GM21619 (cell line): Measurements from ENCODE around the gene ABCF2.

Experiments
- ATAC-seq: cut with Tn5 transposase; IDR thresholded peaks from one replicate; pipeline ENCODE4 v1.9.1; 2021; ENCODE audit not compliant: unreplicated experiment

Gene ABCF2

GRCh38 chr7:151242159-151243044 is 15.4 kb upstream of the ABCF2 start:
- ATAC-seq, result no peak

GRCh38 chr7:151241755-151242096 is 14.7 kb upstream of the ABCF2 start:
- ATAC-seq, result no peak

- ATAC-seq, result no peak
These were observed 14.1 kb upstream of the ABCF2 start for GRCh38 chr7:151240942-151241754.

GRCh38 chr7:151240536-151240935 is 13.5 kb upstream of the ABCF2 start:
- no peak for ATAC-seq

- no peak for ATAC-seq
These were observed 12.9 kb upstream of the ABCF2 start for GRCh38 chr7:151239837-151240459.

- ATAC-seq, result no peak
These were observed 12.2 kb upstream of the ABCF2 start for GRCh38 chr7:151238924-151239836.

- ATAC-seq, result no peak
These were observed 11.3 kb upstream of the ABCF2 start for GRCh38 chr7:151238190-151238810.

GRCh38 chr7:151237244-151238189 is 10.5 kb upstream of the ABCF2 start:
- no peak for ATAC-seq

- ATAC-seq, result no peak
These were observed 9.4 kb upstream of the ABCF2 start for GRCh38 chr7:151236406-151236805.

GRCh38 chr7:151235091-151235787 is 8.2 kb upstream of the ABCF2 start:
- ATAC-seq, result no peak

- no peak for ATAC-seq
These were observed 6.8 kb upstream of the ABCF2 start for GRCh38 chr7:151233804-151234203.

- peak; percentile 34 for ATAC-seq
These were observed 6.1 kb upstream of the ABCF2 start for GRCh38 chr7:151232917-151233701.

- ATAC-seq, result peak; percentile 98
These were observed 5.3 kb upstream of the ABCF2 start, which contains the start of gene CHPF2 for GRCh38 chr7:151232091-151232916. CHPF2 (plus strand) TSS chr7:151232483; CDS start chr7:151234012, 1,529 bp downstream.

- no peak for ATAC-seq
These were observed 4.1 kb upstream of the ABCF2 start for GRCh38 chr7:151231080-151231479.

- no peak for ATAC-seq
These were observed 2.2 kb upstream of the ABCF2 start for GRCh38 chr7:151229249-151229648.

- ATAC-seq, result no peak
These were observed 1.2 kb upstream of the ABCF2 start for GRCh38 chr7:151228024-151228866.
